CD4-positive, alpha-beta T cell treated with Interleukin-6 at 100 ng/mL for 8 hours (primary cell): Measurements from ENCODE around the gene ALB.

Experiments
- DNase-seq: peaks from one replicate; pipeline ENCODE4 v3.0.0-alpha.2; 2020; ENCODE audit warnings: mixed read lengths, low spot score

ALB gene

DNA sequence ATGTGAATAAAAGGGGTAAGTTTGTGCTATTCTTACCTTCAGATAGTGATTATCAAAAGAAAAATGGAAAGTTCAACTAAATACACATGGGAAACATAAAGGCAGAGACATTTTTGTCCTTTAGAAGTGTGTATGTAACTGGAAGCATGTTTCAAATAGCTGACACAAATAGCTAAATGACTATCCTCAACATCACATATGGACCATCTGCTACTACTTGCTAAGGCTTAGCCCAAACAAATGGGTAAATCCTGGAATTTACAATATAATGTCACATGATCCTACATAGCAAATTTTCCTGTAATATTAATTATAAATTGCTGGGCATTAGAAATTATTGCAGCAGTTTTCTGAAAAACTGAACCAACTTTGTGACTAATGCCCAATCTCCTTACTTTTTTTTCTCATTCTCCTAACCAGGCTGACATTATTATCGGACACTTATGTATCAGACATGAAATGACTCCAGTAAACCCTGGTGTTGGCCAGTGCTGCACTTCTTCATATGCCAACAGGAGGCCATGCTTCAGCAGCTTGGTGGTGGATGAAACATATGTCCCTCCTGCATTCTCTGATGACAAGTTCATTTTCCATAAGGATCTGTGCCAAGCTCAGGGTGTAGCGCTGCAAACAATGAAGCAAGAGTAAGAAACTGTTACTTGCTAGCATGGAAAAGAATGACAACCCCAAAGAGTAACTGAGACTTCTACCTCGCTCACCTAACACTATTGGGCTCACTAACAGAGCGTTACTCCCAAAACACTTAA, 48.1 kb downstream of the ALB start:
- no peak for DNase-seq

DNA sequence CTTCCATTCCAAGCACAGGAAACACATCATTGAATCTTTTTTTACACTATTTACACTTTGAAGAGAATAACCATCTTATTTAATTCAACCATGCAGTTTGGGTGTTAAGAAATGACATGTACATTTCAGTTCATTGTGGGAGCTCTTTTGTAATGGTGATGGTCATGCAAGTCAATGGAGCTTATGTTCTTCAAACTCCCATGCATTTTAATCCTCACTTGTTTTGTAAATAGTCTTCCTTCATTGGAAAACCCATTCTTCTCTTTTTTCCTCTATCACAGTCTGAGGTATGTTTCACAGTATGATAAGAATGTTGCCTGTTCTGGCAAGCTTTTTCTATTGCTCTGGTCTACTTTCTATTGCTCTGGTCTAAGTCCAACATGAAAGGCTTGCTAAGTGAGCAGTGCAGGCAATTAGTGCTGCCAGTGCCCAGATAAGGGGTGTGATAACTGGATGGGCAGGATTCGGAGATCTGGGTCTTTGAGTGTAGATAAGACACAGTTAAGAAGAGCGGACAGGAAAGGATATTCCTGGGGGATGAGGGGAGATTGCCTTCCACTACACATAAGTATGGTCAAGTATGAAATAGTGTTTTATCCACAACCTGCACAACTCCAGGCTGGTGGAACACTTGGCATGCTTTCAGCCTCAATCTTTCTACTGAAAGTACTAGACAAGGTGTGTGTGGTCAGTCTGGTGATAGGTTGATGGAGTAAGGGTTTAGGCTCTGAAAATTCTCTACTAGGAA, 49.0 kb downstream of the ALB start:
- no peak for DNase-seq

DNA sequence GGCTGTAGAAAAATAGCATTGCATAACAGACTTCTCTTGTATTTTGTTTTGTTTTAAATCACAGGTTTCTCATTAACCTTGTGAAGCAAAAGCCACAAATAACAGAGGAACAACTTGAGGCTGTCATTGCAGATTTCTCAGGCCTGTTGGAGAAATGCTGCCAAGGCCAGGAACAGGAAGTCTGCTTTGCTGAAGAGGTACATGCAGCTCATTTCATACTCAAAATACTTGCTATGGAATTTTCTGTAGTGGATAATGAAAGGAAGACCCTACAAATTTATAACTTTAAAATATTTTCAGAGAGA, 49.6 kb downstream of the ALB start:
- no peak for DNase-seq

DNA sequence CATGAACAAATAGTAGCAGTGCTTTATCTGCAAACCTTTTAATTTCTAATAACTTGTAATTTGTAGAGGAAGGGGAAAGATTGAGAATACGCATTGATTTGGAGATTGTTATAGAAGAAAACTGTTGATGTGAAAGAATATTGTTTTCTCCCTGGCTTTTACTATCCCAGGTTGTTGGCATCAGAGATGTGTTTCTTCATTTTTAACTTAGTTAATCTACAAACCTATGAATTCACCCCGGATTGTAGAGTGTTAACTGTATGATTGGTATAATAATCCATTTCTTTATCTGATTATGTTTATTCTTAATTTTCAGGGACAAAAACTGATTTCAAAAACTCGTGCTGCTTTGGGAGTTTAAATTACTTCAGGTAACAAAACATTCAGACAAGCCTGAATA, 50.8 kb downstream of the ALB start:
- DNase-seq = no peak

DNA sequence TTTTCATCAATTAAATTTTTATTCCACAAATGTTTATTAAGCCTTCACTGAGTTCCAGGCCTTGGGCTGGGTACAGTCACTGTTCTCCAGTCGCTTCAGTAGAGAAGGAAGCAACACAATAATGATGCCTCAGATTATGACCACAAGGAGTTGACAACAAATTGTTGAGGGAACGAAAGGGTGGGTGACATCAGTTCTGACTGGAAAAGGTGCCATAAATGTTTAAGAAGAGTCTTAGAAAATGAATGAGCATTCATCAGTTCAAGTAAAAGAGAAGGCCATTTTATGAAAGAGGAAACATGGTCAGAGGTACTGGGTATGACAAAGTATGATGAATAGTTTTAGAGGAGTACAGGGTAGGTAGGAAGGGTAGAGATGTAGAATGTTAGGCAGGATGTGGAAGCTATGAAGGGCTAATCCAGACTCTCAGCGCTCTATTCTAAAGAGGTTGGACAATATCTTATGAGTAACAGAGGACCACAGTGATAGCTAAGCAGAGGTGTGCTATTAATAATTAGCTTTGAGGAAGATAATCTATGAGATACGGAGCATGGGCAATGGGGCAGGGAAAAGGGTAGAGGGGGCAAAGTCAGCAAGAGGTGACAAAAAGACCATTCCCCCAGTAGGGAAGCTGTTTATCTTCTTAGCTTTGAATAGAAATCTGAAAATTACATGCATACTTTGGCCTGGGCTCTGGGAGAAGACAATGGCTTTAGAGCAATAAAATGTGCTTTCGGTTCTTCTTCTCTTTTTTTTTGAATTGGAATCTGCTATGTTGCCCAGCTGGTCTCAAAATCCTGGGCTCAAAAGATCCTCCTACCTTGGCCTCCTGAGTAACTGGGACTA, 52.3 kb downstream of the ALB start:
- no peak for DNase-seq

DNA sequence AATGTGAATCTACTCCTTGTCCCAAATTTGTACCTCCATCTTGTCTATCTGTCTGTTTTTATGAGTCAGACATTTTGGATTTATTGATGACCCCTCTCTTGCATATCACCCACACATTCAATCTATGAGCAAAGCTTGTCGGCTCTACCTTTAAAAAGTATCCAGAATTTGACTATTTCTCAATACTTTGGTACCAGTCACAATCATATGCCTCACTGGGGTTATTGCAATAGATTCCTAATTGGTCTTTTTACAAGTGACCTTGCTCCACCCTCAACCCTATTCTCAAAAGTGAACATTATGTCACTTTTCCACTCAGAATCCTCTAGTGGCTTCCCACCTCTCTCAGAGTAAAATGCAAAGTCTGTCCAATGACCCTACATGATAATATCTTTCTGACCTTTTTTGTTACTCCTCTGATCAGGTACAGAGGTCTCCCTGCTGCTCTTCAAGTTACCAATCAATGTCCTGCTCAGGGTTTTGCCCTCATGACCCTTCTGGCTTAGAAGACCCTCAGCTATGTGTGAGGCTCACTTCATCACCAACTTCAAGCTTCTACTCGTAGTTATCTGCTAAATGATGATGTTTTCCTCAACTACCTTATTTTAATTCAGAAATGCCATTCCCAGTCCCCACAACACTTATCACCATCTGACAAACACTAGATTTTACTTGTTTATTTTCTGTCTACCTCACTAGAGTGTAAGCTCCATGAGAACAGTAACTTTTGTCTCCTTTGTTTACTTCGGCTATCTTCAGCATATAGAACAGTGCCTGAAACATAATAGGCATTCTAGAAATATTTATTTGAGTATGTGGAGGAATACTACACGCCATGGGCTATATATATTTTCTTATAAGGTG, 54.3 kb downstream of the ALB start:
- DNase-seq = no peak

DNA sequence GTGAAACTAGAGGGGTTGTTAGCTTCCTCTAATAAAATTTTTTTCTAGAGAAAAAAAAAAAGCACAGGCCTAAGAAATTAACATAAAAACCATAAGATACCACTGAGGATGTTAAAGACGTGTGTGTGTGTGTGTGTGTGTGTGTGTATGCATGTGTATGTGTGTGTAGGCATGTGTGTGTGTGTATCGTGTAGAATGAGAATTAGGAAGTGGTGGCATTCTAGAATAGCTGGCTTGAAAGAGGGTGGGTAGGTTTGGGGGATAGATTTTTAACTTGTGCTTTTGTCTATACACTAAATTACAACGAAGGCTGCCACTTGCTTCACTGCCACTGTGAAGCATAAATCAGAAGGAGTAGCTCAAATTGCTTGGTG, 54.9 kb downstream of the ALB start:
- DNase-seq = no peak

DNA sequence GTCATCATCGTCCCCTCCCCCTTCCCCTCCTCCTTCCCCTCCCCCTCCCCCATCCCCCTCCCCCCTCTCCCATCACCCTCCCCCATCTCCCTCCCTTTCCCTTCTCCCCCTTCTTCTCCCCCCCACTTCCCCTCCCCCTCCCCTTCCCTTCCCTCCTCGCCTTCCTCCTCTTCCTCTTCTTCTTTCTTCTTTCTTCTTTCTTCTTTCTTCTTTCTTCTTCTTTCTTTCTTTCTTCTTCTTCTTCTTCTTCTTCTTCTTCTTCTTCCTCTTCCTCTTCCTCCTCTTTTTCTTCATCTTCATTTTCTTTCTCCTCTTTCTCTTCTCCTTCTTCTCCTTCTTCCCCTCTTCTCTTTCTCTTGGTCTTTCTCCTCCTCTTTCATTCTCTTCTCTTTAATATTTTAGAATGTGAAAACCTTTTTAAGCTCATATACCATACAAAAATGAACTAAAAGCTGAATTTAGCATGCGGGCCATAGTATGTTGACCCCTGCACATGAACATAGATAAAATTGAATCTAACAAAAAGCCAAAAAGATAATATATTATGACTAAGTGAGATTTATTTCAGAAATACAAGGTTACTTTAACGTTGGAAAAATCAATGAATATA, 56.9 kb downstream of the ALB start:
- DNase-seq = no peak

DNA sequence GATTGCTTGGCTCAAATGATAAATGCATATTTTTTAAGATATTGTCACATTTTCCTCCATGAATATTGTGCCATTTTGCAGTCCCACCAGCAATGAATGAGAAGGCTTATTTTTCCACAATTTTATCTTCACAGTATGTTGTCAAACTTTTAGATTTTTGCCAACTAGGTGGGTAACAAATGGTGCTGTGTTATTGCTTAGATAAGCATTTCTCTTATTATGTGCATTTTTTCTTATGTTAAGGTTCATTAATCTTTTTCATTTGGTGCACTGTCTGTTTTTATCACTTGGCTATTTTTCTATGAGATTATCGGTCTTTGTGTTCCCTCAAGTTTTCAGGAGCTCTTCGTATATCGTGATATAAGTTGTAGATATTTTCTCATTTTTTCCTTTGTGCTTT, 64.1 kb downstream of the ALB start:
- DNase-seq = no peak

DNA sequence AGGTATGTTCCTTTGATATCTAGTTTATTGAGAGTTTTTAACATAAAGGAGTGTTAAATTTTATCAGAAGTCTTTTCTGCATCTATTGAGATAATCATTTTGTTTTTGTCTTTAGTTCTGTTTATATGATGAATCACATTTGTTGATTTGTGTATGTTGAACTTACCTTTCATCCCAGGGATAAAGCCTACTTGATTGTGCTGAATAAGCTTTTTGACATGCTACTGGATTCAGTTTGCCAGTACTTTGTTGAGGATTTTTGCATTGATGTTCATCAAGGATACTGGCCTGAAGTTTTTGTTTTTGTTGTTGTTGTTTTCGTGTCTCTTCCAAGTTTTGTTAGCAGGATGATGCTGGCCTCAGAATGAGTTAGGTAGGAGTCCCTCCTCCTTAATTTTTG, 66.6 kb downstream of the ALB start:
- DNase-seq = no peak
